Hepatocyte (in vitro differentiated cells): ENCODE data around the gene TCHP. TPM values are rescaled to one million over a fixed set of nuclear protein-coding genes. Genes with fewer than 3 reads are reported as not detected.

Source experiments
- DNase-seq: peaks from one replicate; pipeline ENCODE4 v3.0.0-alpha.2; 2016; ENCODE audit warnings: low spot score
- H2AFZ ChIP-seq: fragments of 200-600 bp; sonication (generic); 2 replicates; pipeline ENCODE4 v1.6.0; 2016; ENCODE audit warnings: antibody characterized with exemption, mild to moderate bottlenecking
- H3K27ac ChIP-seq: fragments of 200-600 bp; sonication (generic); 2 replicates; pipeline ENCODE4 v1.5.1; 2016; ENCODE audit warnings: mild to moderate bottlenecking
- H3K27me3 ChIP-seq: fragments of 200-600 bp; sonication (generic); 2 replicates; pipeline ENCODE4 v1.6.1; 2016
- H3K36me3 ChIP-seq: fragments of 200-600 bp; sonication (generic); replicated peaks from 2 replicates; pipeline ENCODE4 v1.5.1; 2016; ENCODE audit warnings: low read depth; ENCODE audit not compliant: insufficient read depth
- H3K4me1 ChIP-seq: fragments of 200-600 bp; sonication (generic); 2 replicates; pipeline ENCODE4 v1.5.1; 2016; ENCODE audit warnings: mild to moderate bottlenecking, moderate library complexity; ENCODE audit not compliant: insufficient read depth
- H3K4me2 ChIP-seq: fragments of 200-600 bp; sonication (generic); 2 replicates; pipeline ENCODE4 v1.6.0; 2016
- H3K4me3 ChIP-seq: fragments of 200-600 bp; sonication (generic); 2 replicates; pipeline ENCODE4 v1.5.1; 2016; ENCODE audit warnings: mild to moderate bottlenecking
- H3K79me2 ChIP-seq: fragments of 200-600 bp; sonication (generic); 2 replicates; pipeline ENCODE4 v1.6.0; 2017; ENCODE audit warnings: mild to moderate bottlenecking
- H3K9me2 ChIP-seq: fragments of 200-600 bp; sonication (generic); replicated peaks from 2 replicates; pipeline ENCODE4 v1.6.0; 2017; ENCODE audit warnings: mild to moderate bottlenecking; ENCODE audit not compliant: insufficient read depth
- H3K9me3 ChIP-seq: fragments of 200-600 bp; sonication (generic); 2 replicates; pipeline ENCODE4 v1.5.1; 2016; ENCODE audit warnings: low read depth, mild to moderate bottlenecking
- H4K20me1 ChIP-seq: fragments of 200-600 bp; sonication (generic); 2 replicates; pipeline ENCODE4 v1.6.0; 2016; ENCODE audit warnings: mild to moderate bottlenecking; ENCODE audit not compliant: insufficient read depth, poor library complexity, severe bottlenecking
- EZH2 ChIP-seq: fragments of 200-600 bp; sonication (generic); IDR thresholded peaks from 2 replicates; pipeline ENCODE4 v1.6.1; 2016; ENCODE audit warnings: antibody characterized with exemption, mild to moderate bottlenecking, borderline replicate concordance
- EZH2phosphoT487 ChIP-seq: fragments of 200-600 bp; sonication (generic); IDR thresholded peaks from one replicate; pipeline ENCODE4 v1.6.1; 2018; ENCODE audit warnings: antibody characterized with exemption, mild to moderate bottlenecking, low read depth, moderate library complexity; ENCODE audit not compliant: unreplicated experiment, severe bottlenecking
- WGBS: methylation state at CpG from one replicate; pipeline ENCODE4 v1.1.6; 2016; ENCODE audit warnings: low lambda C conversion rate; ENCODE audit errors: missing lambda C conversion rate; 5-methylcytosine and 5-hydroxymethylcytosine counted together
- polyA plus RNA-seq: library from polyadenylated mRNA; unstranded; fragments of >200 nt; fragmentation: Nextera tagmentation; extraction: Ambion mirVana; gene quantifications from 2 replicates; pipeline ENCODE4 v1.2.1, GENCODE V29; 2016
- total RNA-seq: library from RNA; depleted of rRNA; stranded (reverse); fragments of >200 nt; gene quantifications from 2 replicates; pipeline ENCODE4 v1.2.3, GENCODE V29; 2014
- TF ChIP-seq, protein P1 (sequence below): fragments of 200-600 bp; sonication (generic); IDR thresholded peaks from 2 replicates; pipeline ENCODE4 v1.5.1; 2016; ENCODE audit warnings: antibody characterized with exemption, mild to moderate bottlenecking; ENCODE audit not compliant: poor library complexity

Gene TCHP
- total and polyA plus RNA-seq, 2 experiments from 2014 or later, result 5.5 to 8.0 TPM

DNA sequence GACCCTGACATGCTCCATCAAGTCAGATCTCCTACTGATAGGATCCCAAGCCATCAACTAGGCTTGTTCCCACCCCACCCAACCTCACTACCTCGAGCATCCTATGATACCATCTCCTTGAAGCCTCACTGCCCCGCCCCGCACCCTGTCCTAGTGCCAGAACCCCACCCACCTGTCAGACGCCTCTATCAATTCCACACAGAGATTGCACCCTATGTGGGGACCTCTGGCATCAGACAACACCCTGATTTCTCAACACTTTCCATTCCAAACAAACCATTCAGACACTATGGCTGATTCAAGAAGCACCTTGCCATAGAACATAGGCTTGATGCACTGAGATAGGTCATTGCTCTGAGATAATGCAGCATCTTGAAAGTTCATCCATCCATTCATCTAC lies 16.6 kb upstream of the TCHP start:
- Histone ChIP-seq H3K27ac (no peak overlapping the region), H4K20me1 (no peaks in the 10 kb centered on the region), H3K4me1 (peaks cover 14% of the 10 kb centered on the region), H3K27me3 (no peaks in the 10 kb centered on the region), H3K9me2 (no peaks in the 10 kb centered on the region), H3K36me3 (no peaks in the 10 kb centered on the region), H3K4me3 (no peak overlapping the region), H3K9me3 (no peaks in the 10 kb centered on the region), H2AFZ (no peak overlapping the region), H3K4me2 (no peak overlapping the region), H3K79me2 (peaks cover 15% of the 10 kb centered on the region)
- TF ChIP-seq EZH2phosphoT487 (no peak), EZH2 (no peak)
- TF ChIP-seq, protein P1, sequence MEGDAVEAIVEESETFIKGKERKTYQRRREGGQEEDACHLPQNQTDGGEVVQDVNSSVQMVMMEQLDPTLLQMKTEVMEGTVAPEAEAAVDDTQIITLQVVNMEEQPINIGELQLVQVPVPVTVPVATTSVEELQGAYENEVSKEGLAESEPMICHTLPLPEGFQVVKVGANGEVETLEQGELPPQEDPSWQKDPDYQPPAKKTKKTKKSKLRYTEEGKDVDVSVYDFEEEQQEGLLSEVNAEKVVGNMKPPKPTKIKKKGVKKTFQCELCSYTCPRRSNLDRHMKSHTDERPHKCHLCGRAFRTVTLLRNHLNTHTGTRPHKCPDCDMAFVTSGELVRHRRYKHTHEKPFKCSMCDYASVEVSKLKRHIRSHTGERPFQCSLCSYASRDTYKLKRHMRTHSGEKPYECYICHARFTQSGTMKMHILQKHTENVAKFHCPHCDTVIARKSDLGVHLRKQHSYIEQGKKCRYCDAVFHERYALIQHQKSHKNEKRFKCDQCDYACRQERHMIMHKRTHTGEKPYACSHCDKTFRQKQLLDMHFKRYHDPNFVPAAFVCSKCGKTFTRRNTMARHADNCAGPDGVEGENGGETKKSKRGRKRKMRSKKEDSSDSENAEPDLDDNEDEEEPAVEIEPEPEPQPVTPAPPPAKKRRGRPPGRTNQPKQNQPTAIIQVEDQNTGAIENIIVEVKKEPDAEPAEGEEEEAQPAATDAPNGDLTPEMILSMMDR, result no peak
- 78% methylated on average over 4 of the region's 4 CpGs for WGBS
- no peak for DNase-seq

DNA sequence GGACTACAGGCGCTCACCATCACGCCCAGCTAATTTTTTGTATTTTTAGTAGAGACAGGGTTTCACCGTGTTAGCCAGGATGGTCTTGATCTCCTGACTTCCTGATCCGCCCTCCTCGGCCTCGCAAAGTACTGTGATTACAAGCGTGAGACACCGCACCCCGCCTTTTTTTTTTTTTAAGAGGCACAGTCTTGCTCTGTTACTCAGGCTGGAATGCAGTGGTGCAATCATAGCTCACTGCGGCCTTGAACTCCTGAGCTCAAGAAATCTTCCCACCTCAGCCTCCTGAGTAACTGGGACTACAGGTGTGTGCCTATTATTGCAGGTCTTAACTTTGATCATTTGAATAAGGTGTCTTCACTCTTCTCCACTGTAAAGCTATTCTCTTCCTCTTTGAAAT lies 14.5 kb upstream of the TCHP start:
- 84% methylated on average over 10 of the region's 10 CpGs for WGBS
- no peaks in the 10 kb centered on the region for H4K20me1 ChIP-seq
- no peaks in the 10 kb centered on the region for H3K36me3 ChIP-seq
- DNase-seq, result no peak
- no peak overlapping the region for H2AFZ ChIP-seq
- no peaks in the 10 kb centered on the region for H3K9me2 ChIP-seq
- H3K4me2 ChIP-seq, result no peak overlapping the region
- no peaks in the 10 kb centered on the region for H3K79me2 ChIP-seq
- no peak overlapping the region for H3K4me3 ChIP-seq
- no peaks in the 10 kb centered on the region for H3K9me3 ChIP-seq
- no peak for TF ChIP-seq EZH2phosphoT487
- no peak for TF ChIP-seq EZH2
- TF ChIP-seq, protein P1, result no peak
- no peaks in the 10 kb centered on the region for H3K27me3 ChIP-seq
- peaks cover 5% of the 10 kb centered on the region for H3K4me1 ChIP-seq
- H3K27ac ChIP-seq, result peak overlapping the region; percentile 53

DNA sequence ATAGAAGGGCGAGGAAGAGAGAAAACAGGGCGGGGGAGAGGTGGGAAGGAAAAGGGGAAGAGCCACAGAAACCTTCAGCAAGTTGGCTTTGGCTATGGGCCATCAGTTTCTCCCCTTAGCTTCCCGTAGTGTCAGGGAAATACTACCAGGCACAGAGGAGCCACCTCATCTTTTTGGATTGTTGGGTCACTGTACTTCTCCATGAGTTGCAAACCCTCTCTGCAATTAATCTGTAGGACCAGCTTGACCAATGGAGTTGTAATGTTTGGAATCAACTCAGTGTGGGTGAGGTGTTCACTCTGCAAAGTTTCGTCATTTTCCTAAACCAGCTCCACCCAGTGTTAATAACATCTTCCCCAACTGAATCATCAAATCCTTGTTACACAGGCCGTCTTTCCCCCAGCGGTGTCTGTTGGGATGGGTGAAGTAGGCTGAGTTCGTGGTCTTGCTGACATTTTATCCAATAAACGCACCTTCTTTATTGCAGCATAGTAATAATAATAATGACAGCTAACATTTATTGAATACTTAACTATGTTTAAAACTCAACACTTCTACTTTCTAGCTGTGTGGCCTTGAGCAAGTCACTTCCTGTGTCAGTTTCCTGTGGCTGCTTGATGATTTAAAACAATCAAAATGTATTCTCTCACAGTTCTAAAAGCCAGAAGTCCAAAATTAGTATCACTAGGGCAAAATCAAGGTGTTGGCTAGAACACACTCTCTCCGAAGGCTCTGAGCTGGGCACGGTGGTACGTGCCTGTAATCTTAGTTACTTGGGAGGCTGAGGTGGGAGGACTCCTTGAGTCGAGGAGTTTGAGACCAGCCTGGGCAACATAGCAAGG lies 11.7 kb upstream of the TCHP start:
- H3K27me3 ChIP-seq, result peaks cover 4% of the 10 kb centered on the region
- H3K4me2 ChIP-seq, result no peak overlapping the region
- no peak overlapping the region for H3K27ac ChIP-seq
- TF ChIP-seq, protein P1, result no peak
- TF ChIP-seq EZH2 (no peak), EZH2phosphoT487 (no peak)
- H3K9me3 ChIP-seq, result no peaks in the 10 kb centered on the region
- H3K9me2 ChIP-seq, result no peaks in the 10 kb centered on the region
- DNase-seq, result no peak
- 83% methylated on average over 12 of the region's 12 CpGs for WGBS
- no peaks in the 10 kb centered on the region for H4K20me1 ChIP-seq
- no peak overlapping the region for H3K4me3 ChIP-seq
- H3K79me2 ChIP-seq, result no peaks in the 10 kb centered on the region
- H3K4me1 ChIP-seq, result no peaks in the 10 kb centered on the region
- H2AFZ ChIP-seq, result no peak overlapping the region
- H3K36me3 ChIP-seq, result no peaks in the 10 kb centered on the region
